HG03439 (cell line): ENCODE measurements around the gene DPF3.

Experiments used
- ATAC-seq: cut with Tn5 transposase; IDR thresholded peaks from one replicate; pipeline ENCODE4 v1.9.1; 2021; ENCODE audit warnings: mild to moderate bottlenecking, moderate library complexity; ENCODE audit not compliant: unreplicated experiment

Gene DPF3

DNA sequence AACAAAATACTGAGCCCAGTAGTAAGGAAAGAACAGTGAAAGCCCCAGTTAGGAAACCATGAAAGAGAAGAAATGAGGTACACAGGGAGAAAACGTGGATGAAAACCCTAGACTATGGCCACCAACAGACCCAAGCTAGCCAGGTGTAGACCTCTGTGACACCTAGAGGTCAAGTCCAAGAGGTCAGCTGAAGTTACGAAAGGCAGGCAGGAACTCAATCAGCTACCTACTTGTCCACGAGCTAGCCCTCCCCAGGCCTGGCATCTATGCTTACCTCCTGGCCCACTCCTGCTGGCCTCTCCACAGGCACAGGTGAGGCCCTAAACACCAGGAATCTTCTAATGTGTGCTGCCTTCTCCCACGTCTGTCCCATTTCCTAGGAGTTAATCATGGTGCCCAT, 48.7 kb downstream of the DPF3 start:
- no peak for ATAC-seq

DNA sequence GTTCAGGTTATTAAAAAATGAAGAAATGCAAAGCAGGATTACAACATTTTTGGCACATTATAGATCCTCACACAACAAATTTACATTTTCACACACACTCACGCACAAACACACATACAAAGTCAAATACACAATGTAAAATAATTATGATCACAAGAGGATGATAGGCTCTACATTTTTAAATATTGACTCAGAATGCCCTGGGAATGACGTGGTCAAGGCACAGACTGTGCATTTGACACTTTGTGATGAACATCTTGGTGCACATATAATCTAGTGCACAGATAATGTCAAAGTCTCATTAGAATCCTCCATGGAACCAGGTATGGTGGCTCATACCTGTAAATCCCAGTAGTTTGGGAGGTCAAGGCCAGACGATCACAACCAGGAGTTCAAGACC, 49.4 kb downstream of the DPF3 start:
- ATAC-seq = no peak

DNA sequence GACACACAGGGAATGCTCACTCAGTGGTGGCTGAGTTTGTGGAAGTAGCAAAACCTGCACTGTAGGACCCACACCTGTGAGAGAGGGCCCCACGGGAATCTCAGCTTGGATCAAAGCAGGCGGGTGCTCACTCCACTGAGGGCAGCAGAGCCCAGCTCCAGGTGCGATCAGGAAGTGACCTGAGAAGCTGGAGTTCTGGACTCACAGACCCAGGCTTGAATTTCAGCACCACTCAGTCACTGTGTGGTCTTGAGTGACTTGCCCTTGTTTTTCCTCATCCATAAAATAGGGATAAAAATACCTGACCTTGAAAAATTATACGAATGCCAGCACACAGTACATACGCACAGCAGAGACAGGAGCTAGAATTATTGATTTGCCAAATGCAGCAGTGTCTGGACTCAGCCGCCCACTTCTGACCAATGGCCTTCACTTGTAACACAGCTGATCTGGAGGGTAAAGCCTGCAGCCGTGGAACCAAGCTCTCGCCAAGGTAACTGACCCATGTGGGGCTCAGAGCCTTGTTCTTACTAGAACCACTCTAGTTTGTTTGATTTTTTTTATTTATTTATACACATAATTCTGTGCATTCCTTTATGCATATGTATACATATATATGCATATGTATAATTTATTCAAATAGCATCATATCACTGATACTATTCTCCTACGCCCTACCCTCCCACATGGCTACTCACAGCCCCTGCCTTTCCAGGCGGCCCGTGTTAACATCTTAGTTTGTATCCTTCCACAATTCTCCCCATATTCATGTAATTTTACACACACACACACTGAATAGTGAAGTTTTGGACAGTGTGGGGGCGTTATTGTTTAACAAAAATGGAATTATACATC, 53.9 kb downstream of the DPF3 start:
- no peak for ATAC-seq

DNA sequence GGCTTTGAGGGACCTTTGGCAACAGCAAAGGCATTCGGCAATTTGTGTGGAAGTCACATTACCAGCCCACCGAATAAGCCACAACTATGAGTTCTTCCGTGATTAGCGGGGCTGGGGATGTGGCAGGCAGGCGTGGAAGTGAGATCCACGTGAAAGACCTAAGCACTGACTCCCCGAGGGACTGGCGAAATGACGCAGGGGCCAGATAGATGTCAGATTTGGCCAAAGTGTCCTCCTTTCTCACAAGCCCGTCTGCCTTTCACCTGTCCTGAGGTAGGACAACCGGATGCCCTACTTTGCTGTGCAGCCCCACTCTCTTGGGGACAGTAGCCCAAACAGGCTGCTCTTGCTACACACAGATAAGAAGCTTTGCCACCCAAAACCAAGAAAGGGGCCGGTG, 54.5 kb downstream of the DPF3 start:
- no peak for ATAC-seq

DNA sequence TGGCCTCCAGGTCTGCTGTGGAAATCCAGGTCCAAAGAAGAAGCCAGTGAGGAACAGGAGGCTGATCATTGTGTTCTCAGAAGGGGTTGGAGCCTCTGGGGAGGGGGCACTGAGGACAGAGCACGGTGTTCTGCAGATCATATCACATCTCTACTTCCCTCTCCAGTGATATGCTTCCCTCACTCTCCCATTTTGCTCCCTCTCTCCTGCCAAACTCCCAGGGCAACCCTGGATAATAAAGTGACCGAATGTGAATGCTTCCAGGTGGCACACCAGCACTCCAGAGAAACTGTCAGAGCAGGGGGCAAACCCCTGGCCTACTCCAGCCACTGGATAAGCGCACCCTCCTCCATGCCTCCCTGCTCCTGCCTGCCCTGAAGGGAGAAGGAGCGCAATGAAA, 57.8 kb downstream of the DPF3 start:
- no peak for ATAC-seq

DNA sequence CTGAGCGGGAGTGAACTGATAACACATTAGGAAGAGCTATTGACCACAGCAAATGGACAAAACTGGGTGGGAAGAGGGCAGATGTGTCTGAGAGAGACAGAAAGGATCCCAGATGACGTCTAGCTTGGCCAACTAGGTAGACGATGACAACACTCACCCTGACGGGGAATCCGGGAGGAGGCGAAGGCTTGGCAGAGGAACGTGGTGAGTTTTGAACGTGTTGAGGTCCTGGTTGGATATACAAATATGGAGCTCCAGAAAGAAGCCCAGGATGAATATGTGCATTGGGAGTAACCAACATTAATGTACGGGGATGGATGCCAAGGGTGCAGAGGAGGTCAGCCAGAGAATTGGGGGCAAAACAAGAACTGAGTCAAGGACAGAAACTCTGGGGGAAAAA, 60.7 kb downstream of the DPF3 start:
- ATAC-seq = no peak

DNA sequence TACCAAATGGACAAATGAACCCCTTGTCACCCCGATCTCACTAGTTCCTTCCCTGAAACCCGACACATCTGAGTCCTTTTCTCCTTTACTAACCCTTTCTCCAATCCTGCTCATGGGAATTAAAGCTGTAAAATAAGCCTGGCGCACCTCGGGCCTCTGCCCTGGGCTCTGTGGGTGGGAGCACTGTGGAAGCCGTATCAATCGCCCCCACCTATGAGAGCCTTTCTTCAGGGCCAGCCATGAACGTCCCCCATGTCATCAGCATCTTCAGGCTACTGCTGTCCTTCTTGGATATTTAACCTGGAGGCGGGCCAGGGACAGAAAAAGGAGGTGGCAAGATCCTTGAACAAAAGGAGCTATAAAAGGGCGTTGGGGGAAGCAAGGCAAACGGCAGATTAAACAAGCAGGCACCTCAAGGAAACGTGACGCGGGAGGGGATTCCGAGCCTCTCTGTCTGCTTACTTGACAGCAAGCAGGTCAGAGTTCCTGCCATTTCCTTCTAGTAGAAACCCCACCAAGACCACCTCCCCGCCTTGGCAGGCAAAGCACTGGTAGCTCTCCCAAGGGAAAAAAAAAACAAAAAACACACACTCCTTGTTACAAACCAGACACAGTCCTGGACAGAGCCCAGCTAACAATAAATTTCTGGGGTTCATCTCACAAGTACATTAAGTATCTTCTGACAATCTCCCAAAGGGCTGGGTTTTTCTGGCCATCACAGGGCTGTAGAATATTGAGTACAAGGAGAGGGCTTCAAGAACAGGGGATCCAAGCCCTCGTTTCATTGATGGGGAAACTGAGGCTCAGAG, 62.9 kb downstream of the DPF3 start:
- no peak for ATAC-seq

DNA sequence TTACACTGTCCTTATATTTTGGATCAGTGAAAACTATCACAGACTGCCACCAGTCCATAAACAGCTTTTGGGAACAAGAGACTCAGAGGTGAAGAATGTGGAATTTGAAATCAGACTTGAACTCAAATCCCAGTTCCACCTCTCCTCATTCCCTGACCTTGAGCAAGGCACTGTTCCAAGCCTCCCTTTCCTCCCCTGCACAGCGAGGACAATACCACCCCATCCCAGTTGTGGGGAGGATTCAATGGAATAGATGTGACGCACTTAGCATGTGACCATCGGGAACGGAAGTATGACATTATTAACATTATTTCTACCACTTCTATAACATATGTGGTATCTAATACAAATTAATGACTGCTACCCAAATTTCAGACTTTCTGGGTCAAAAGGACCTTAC, 63.5 kb downstream of the DPF3 start:
- ATAC-seq = no peak

DNA sequence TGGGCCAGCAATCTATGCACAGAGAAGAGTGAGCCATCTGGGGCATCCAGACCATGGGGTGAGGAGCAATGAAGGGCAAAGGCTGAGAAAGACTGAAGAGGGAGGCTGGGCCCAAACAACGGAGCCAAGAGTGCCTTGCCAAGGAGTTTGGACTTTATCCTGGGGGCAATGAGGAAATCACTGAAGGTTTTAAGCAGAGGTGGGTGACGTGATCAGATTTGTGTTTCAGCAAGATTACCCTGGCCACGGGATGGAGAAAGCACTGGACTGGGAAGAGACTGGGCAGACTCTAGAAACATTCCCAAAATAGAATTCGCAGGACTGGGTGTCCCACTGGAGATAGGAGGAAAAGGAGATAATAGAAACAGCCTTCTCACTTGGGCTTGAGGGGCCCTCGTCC, 65.3 kb downstream of the DPF3 start:
- ATAC-seq = no peak

DNA sequence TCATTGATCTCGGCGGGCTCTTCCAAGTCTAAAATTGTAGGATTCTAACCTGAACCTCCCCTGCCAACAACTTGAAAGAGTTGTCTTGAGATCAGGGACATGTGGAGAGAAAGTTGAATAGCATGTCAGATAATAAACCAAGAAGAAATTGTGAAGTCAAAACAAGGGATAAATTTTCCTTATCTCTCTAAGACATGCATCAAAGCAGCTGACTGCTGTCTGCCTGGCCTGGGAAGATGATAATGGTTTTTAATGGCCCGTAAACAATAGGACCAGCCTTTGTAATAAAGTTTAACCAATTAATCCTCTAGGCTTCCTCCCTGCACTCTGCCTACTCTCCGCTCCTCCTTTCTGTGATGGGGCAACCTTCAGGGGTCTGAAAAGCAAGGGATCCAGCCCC, 67.9 kb downstream of the DPF3 start:
- no peak for ATAC-seq

DNA sequence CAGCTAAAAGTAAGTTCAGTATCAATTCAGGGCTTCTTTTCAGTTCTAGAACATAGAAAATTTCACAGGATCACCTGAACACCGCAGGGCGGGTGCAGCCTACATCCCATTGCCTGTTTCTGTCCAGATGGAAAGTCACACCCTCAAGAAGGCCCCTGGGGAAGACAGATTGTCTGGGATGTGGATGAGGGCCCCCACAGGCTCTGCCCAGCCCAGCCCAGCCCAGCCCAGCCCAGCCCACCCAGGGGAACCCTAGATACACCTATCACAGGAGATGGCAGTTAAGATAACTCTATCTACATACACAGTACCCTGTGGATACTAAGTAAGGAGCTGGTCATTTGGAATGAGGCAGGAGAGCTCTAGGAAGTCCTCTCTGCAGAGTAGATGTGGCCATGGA, 68.4 kb downstream of the DPF3 start:
- ATAC-seq = no peak

DNA sequence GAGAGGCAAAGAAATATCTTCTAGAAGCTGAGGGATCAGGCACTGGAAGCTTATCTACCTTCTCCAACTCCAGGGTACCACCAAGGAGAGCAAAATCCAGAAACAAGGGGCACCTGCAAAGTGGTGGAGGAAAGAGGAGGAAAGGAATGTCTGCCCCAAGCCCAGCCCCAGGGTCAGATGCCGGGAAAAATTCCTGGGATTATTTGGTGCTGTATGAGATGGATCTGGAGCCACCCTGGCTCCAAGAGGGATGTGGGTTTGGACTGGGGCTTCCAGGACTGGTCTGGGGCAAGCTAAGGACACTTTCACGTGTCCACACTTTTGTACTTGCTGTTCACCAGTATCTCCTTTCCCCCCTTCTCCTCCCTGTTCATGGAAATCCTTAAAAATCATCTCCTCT, 69.8 kb downstream of the DPF3 start:
- no peak for ATAC-seq

DNA sequence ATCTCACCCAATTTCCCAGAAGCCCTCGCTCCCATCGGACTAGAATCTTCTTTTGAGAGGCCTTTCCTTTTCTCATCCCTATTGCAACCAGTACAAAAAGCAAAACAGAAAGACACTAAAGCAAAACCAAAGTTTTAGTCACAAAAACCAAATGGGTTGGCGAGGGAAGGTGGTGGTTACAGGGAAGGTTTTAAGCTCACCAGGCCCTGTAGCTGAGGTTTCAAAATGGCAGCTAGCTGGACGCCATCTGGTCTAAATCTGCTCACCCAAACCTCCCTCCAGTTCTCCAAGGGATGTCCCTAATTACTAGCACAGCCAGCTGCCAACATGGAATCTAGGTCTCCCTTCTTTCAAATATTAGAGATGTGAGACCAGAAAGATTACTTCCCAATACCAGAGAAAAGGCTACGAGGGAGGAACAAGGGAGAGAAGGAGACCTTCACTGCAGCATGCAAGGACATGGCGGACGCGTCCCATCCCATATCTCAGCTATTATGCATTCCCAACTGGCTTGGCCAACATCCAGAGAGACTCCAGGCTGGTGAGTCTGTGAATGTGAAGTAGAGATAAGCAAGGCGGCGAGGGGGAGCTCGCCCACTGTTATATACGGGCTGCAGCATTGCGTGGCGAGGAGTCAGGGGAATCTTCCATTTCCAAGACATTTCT, 70.8 kb downstream of the DPF3 start:
- ATAC-seq = no peak

DNA sequence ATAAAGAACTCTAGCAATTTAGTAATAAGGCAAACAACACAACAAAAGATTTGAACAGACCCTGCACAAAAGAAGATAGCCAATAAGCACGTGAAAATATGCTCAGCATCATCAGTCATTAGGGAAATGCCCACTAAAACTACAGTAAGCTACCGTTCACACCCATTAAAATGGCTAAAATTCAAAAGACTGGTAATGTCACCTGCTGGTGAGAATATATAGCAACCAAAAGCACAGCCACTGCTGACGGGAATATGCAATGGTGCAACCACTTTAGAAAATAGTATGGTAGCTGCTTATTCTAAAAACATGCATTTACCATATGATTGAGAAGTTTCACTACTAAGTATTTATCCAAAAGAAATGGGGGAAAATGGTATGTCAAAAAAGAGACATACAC, 74.9 kb downstream of the DPF3 start:
- ATAC-seq = no peak

DNA sequence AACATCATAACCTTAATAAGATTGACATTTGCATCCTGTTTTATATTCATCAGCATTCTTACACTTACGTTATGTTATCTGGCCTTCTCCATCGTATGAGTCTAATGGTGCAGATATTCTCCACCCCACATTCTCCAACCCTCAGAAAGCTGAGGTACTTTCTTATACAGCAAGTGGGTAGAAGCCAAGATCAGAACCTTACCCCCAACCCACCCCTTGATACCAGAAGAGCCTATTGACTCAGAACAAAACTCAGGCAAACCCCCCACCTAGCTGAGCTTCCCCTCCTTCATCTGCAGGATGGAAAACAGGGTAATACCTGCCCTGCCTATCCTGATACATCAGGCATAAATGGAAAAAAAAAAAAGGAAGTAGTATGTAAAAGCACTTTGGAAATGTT, 77.6 kb downstream of the DPF3 start:
- ATAC-seq = no peak

DNA sequence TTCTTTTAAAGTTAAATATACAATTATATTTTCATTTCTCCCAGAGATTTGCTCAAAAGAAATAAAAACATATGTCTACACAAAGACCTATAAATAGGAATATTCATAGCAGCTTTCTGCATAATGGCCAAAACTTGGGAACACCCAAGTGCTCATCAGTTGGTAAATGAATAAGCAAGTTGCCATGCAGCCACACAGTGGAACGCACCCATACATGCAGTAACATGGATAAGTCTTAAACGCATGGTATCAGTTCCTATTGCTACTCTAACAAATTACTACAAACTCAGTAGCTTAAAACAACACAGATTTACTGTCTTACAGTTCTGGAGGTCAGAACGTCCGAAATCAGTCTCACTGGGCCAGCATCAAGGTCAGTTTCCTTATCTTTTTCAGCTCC, 78.5 kb downstream of the DPF3 start:
- ATAC-seq = no peak

DNA sequence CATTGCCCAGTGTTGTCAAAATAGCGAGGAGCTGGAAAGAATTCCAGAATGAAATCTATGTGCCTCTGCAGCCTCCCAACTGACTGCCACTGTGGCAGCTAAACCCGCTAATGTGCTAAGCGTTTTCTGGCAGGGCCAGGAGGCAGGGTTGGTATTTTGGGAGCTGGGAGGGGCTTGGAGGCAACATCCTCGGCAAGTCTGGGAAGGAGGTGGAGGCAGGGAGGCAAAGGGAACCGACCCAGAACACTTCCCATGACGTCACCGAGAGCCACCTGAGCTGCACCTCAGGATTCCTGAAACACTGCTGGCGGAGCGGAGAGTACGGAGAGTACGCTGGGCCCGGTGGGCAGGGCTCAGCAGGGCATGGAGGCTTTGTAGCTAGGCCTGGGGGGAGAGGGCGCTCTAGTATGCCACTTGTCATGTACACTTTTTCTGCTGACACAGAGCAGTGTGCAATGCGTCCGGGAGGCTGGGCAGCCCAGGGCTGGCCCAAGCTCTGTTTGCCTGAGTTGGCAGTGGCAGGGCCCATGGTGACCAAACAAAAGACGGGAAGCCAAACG, 81.5 kb downstream of the DPF3 start:
- ATAC-seq = no peak

DNA sequence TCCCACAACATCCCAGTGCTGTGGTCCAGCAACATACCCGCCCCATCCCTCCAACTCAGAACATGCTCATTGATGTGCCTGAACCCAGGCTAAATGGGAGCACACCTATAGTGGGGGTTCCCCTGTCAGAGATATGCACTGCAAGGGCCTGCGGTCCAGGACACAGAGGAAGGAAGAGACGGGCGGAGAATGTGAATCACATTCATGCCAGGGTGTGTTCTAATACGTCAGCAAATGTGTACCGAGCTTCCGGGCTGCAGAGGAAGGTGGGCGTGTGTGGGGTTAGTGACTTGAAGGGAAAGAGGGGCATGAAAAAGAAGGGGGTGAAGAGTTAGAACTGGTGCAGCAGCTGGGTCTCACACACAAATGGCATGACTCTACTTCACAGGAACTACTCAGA, 83.7 kb downstream of the DPF3 start:
- ATAC-seq = no peak

DNA sequence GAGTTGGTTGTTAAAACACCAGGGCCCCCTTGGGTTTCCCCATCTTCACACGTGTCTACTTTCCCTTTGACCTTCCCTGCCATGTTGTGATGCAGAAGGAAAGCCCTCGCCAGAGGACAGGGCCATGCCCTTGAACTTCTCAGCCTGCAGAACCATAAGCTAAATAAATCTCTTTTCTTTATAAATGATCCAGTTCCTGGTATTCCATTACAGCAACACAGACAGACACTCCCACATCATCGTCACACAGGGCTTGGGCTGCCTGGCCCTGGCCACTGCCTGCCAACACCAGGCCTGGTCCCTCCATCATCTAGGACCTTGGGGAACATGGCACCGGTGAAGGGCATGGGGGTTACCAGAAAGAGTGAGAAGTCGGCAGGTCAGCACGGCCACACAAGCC, 84.8 kb downstream of the DPF3 start:
- no peak for ATAC-seq

DNA sequence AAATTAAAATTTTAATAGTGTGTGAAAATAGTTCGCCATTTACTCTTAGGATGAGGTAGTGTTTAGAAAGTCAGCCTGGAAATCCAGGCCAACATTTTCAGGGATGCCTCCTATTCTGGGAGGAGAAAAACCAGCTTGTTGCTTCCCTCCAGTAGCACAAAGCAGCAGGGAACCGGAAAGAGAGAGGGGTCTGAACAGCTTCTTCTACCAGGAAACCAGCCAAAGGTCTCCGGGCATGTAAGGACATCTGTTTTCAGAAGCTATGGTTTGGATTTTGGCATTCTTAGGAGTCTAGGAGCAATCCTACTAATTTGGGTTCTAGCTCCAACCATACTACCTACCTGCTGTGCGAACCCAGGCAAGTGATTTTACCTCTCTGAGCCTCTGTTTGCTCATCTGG, 85.3 kb downstream of the DPF3 start:
- no peak for ATAC-seq

DNA sequence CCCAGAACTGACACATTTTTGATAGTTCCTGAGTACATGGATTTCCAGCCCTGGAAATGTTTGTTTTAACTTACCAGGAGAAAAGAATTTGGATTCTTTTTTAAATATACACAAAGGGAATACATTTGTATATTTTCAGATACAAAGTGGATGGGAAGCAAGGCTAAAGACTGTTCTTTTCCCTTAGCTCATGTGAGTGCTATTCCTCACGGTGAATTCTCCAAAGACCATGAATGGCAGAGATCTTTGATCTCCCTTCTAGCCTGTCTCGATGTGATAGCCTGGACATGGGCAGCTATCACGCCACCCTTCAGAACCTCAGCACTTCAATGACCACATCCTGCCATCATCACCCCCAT, 91.3 kb downstream of the DPF3 start:
- ATAC-seq = no peak
